Upper lobe of right lung (tissue), 1 donor: ENCODE measurements around the gene PCDHGA9. TPM values are rescaled to one million over a fixed set of nuclear protein-coding genes. Genes with fewer than 3 reads are reported as not detected.
"Not testable (repeated sequence)": the region's sequence is repeated elsewhere in the genome, so short reads cannot be mapped to it uniquely, and the experiment has no call there.

Experiments
- ATAC-seq: fragments of 200-7000 bp; cut with Tn5 transposase; one replicate; pipeline ENCODE4 v1.9.1; 2020; ENCODE audit warnings: mild to moderate bottlenecking, moderate library complexity
- DNase-seq: peaks from one replicate; pipeline ENCODE4 v3.0.0-alpha.2; 2020
- H3K27ac ChIP-seq: fragments of 200-600 bp; one replicate; pipeline ENCODE4 v1.8.0; 2022
- H3K27me3 ChIP-seq: fragments of 200-600 bp; one replicate; pipeline ENCODE4 v1.8.0; 2022; ENCODE audit warnings: mild to moderate bottlenecking
- H3K36me3 ChIP-seq: fragments of 200-600 bp; one replicate; pipeline ENCODE4 v1.8.0; 2022
- H3K4me1 ChIP-seq: fragments of 200-600 bp; one replicate; pipeline ENCODE4 v1.8.0; 2022
- H3K4me3 ChIP-seq: fragments of 200-600 bp; one replicate; pipeline ENCODE4 v1.8.0; 2022; ENCODE audit warnings: mild to moderate bottlenecking
- H3K9me3 ChIP-seq: fragments of 200-600 bp; one replicate; pipeline ENCODE4 v1.8.0; 2022
- intact Hi-C: fragments of 100-400 bp; cut with DNase I; formaldehyde crosslinking; loops from one replicate; pipeline ENCODE4 v1.11.0; 2022
- total RNA-seq: library from RNA; stranded (reverse); fragmentation: NEBNext Ultra II Directional; extraction: Animal tissue kit (Norgen Biotek cat#: 25700); gene quantifications from one replicate; pipeline ENCODE4 v1.2.1, GENCODE V29; 2021
- TF ChIP-seq, protein P1 (sequence below): fragments of 200-600 bp; IDR thresholded peaks from one replicate; pipeline ENCODE4 v1.8.0; 2022; ENCODE audit warnings: antibody characterized with exemption
- donor health status: DM: no; HTN: yes; CAD: no; lungs with severe emphysema.

The PCDHGA9 gene
- total RNA-seq, 1 donor from 2014 or later = 5.4 TPM

DNA sequence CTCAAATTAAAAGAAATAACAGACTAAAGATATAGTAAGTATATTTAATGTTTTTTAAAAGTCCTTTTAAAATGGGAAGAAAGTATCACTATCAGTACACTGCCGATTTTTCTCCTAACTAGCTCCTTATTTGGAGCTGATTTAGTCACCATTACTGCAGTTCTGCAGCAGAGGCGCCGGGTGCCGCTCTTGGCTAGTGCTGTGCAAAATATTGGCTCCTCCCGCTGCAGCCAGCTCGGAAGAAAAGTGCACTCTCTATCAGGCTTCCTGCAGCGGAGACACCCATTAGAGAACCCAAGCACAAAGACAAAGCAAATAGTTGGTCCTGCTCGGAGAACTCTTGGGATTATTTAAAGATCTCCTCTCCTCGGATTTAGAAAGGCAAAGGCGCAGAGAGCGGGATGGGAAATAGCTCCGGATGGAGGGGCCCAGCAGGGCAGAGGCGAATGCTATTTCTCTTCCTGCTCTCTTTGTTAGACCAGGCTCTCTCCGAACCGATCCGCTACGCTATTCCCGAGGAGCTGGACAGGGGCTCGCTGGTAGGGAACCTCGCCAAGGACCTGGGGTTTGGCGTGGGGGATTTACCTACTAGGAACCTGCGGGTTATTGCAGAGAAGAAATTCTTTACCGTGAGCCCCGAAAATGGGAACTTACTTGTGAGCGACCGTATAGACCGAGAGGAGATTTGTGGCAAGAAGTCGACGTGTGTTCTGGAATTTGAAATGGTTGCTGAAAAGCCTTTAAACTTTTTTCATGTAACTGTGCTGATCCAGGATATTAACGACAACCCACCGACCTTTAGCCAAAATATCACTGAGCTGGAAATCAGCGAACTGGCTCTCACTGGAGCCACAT is 32.4 kb upstream of the PCDHGA9 start, which contains the start of gene PCDHGB3:
Gene PCDHGB3 (plus strand): TSS at position 249 of the 855 bp plus-strand sequence. CDS start 153 bp downstream, at position 402.
- intact Hi-C loops = no loop called here
- TF ChIP-seq, protein P1, sequence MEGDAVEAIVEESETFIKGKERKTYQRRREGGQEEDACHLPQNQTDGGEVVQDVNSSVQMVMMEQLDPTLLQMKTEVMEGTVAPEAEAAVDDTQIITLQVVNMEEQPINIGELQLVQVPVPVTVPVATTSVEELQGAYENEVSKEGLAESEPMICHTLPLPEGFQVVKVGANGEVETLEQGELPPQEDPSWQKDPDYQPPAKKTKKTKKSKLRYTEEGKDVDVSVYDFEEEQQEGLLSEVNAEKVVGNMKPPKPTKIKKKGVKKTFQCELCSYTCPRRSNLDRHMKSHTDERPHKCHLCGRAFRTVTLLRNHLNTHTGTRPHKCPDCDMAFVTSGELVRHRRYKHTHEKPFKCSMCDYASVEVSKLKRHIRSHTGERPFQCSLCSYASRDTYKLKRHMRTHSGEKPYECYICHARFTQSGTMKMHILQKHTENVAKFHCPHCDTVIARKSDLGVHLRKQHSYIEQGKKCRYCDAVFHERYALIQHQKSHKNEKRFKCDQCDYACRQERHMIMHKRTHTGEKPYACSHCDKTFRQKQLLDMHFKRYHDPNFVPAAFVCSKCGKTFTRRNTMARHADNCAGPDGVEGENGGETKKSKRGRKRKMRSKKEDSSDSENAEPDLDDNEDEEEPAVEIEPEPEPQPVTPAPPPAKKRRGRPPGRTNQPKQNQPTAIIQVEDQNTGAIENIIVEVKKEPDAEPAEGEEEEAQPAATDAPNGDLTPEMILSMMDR = peak; percentile 25
- H3K27me3 ChIP-seq = peaks cover 18% of the 10 kb centered on the region
- no peaks in the 10 kb centered on the region for H3K36me3 ChIP-seq
- H3K4me1 ChIP-seq = no peaks in the 10 kb centered on the region
- DNase-seq (no peak), ATAC-seq (peak; percentile 83)
- peaks cover 27% of the 10 kb centered on the region for H3K9me3 ChIP-seq
- H3K4me3 ChIP-seq = peak within 1 kb of the TSS; percentile 32
- no peak within 1 kb of the TSS for H3K27ac ChIP-seq

DNA sequence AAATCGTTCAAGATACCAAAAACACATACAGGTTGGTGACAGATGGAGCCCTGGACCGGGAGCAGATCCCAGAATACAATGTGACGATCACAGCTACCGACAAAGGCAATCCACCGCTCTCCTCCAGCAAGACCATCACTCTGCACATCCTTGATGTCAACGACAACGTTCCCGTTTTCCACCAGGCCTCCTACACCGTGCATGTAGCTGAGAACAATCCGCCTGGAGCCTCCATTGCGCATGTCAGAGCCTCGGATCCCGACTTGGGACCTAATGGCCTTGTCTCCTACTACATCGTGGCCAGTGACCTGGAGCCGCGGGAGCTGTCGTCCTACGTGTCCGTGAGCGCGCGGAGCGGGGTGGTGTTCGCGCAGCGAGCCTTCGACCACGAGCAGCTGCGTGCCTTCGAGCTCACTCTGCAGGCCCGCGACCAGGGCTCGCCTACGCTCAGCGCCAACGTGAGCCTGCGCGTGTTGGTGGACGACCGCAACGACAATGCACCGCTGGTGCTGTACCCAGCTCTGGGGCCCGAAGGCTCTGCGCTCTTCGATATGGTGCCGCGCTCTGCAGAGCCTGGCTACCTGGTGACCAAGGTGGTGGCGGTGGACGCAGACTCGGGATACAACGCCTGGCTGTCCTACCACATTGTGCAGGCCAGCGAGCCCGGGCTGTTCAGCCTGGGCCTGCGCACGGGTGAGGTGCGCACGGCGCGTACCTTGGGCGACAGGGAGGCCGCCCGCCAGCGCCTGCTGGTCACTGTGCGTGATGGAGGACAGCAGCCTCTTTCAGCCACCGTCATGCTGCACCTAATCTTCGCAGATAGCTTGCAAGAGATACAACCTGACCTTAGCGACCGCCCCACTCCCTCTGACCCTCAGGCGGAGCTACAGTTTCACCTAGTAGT is 30.8 kb upstream of the PCDHGA9 start:
- Histone ChIP-seq H3K4me1 (no peaks in the 10 kb centered on the region), H3K27ac (no peak overlapping the region), H3K36me3 (no peaks in the 10 kb centered on the region), H3K9me3 (peaks cover 30% of the 10 kb centered on the region), H3K4me3 (no peak overlapping the region), H3K27me3 (peaks cover 7% of the 10 kb centered on the region)
- TF ChIP-seq, protein P1 = no peak
- DNase-seq = no peak
- ATAC-seq = no peak
- intact Hi-C loops = no loop called here

DNA sequence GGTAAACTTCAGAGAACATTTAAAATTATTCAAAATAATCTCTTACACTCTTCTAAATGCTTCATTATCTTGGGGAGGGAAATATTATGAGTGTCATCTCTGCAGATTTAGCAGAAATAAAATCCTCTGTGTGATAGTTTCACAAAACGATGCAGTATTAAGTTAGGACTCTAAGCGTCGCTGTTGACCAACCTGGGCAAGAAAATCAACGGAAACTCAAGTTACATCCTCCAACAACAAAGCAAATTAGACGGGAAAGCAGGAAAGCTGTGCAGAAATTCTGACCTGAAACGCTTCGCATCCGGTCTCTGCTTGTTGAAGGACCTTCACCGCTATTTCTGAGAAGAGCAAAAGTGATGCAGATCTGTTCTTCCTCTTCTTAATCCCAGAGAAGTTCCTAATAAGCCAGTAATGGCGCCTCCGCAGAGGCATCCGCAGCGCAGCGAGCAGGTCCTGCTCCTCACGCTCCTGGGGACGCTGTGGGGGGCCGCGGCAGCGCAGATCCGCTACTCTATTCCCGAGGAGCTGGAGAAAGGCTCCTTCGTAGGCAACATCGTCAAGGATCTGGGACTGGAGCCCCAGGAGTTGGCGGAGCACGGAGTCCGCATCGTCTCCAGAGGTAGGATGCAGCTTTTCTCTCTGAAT is 28.8 kb upstream of the PCDHGA9 start, which contains the start of gene PCDHGA6:
Gene PCDHGA6 (plus strand): TSS at position 219 of the 645 bp plus-strand sequence. CDS start 193 bp downstream, at position 412.
- peaks cover 36% of the 10 kb centered on the region for H3K9me3 ChIP-seq

DNA sequence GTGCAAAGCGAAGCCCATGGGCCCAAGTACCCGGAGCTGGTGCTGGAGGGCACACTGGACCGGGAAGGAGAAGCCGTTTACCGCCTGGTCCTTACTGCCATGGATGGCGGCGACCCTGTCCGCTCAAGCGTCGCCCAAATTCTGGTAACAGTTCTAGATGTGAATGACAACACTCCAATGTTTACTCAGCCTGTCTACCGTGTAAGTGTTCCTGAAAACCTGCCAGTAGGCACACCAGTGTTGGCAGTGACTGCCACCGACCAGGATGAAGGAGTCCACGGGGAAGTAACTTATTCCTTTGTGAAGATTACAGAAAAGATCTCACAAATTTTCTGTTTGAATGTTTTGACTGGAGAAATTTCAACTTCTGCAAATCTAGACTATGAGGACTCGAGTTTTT is 28.0 kb upstream of the PCDHGA9 start:
- H3K36me3 ChIP-seq = no peaks in the 10 kb centered on the region
- DNase-seq (no peak), ATAC-seq (no peak)
- H3K27me3 ChIP-seq = peaks cover 7% of the 10 kb centered on the region
- H3K27ac ChIP-seq = no peak overlapping the region
- intact Hi-C loops = no loop called here
- peaks cover 36% of the 10 kb centered on the region for H3K9me3 ChIP-seq
- H3K4me1 ChIP-seq = no peaks in the 10 kb centered on the region
- TF ChIP-seq, protein P1 = no peak
- no peak overlapping the region for H3K4me3 ChIP-seq

More for the DNA sequence above, 28.8 kb upstream of the PCDHGA9 start, which contains the start of gene PCDHGA6:
- H3K36me3 ChIP-seq = no peaks in the 10 kb centered on the region
- DNase-seq = no peak
- intact Hi-C loops = no loop called here
- TF ChIP-seq, protein P1 = peak; percentile 41
- no peak within 1 kb of the TSS for H3K4me3 ChIP-seq
- H3K27me3 ChIP-seq = peaks cover 7% of the 10 kb centered on the region
- H3K27ac ChIP-seq = no peak within 1 kb of the TSS
- ATAC-seq = no peak
- no peaks in the 10 kb centered on the region for H3K4me1 ChIP-seq

DNA sequence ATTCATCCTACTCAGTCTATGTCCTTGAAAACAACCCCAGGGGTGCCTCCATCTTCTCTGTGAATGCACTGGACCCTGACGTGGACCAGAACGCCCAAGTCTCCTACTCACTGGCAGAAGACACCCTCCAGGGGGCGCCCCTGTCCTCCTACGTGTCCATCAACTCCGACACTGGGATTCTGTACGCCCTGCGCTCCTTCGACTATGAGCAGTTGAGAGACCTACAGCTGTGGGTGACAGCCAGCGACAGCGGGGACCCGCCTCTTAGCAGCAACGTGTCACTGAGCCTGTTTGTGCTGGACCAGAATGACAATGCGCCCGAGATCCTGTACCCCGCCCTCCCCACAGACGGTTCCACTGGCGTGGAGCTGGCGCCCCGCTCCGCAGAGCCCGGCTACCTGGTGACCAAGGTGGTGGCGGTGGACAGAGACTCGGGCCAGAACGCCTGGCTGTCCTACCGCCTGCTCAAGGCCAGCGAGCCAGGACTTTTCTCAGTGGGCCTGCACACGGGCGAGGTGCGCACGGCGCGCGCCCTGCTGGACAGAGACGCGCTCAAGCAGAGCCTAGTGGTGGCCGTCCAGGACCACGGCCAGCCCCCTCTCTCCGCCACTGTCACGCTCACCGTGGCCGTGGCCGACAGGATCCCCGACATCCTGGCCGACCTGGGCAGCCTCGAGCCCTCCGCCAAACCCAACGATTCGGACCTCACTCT is 27.0 kb upstream of the PCDHGA9 start:
- H3K4me1 ChIP-seq, H3K36me3 ChIP-seq, H3K4me3 ChIP-seq, DNase-seq, intact Hi-C loops, ATAC-seq, H3K27me3 ChIP-seq, H3K27ac ChIP-seq: not testable (repeated sequence)
- H3K9me3 ChIP-seq = peaks cover 41% of the 10 kb centered on the region
